Stimulated activated CD4-positive, alpha-beta T cell treated with anti-CD3 and anti-CD28 coated beads, Interleukin-12 subunit alpha, Interleukin-12 subunit beta, amount 100 ng/mL, for 4 hours (primary cell): Measurements from ENCODE around the gene ANKRD30A.
"Not testable (repeated sequence)": the region's sequence is repeated elsewhere in the genome, so short reads cannot be mapped to it uniquely, and the experiment has no call there.

Source experiments
- DNase-seq: peaks from one replicate; pipeline ENCODE4 v3.0.0-alpha.2; 2020

ANKRD30A gene, protein sequence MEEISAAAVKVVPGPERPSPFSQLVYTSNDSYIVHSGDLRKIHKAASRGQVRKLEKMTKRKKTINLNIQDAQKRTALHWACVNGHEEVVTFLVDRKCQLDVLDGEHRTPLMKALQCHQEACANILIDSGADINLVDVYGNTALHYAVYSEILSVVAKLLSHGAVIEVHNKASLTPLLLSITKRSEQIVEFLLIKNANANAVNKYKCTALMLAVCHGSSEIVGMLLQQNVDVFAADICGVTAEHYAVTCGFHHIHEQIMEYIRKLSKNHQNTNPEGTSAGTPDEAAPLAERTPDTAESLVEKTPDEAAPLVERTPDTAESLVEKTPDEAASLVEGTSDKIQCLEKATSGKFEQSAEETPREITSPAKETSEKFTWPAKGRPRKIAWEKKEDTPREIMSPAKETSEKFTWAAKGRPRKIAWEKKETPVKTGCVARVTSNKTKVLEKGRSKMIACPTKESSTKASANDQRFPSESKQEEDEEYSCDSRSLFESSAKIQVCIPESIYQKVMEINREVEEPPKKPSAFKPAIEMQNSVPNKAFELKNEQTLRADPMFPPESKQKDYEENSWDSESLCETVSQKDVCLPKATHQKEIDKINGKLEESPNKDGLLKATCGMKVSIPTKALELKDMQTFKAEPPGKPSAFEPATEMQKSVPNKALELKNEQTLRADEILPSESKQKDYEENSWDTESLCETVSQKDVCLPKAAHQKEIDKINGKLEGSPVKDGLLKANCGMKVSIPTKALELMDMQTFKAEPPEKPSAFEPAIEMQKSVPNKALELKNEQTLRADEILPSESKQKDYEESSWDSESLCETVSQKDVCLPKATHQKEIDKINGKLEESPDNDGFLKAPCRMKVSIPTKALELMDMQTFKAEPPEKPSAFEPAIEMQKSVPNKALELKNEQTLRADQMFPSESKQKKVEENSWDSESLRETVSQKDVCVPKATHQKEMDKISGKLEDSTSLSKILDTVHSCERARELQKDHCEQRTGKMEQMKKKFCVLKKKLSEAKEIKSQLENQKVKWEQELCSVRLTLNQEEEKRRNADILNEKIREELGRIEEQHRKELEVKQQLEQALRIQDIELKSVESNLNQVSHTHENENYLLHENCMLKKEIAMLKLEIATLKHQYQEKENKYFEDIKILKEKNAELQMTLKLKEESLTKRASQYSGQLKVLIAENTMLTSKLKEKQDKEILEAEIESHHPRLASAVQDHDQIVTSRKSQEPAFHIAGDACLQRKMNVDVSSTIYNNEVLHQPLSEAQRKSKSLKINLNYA (N-terminal part only)

DNA sequence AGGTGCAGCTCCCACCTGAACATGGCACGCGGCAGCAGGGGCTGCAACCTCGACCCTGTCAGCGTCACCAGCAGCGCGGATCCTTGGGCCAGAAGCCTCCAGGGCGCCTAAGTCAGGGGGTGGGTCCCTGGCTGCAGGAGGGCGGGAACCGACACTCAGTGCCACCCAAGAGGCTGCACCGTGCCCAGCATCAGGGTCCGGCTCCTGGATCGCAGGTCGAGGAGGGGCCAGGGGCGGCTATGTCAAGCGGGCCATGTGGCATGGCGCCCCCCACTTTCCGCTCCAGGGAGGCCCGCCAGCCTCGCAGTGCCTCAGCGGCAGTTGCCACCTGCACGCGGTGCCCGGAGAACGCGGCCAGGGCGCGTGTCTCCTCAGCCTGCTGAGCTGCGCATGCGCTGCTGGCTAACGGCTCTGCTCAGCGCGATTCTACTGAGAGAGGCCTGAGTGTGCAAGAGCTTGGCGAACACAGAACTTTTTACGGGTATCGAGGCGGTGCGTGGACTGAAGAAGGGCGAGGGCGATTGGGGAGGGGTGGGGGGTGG is at the start of gene ANKRD30A:
ANKRD30A (plus strand) TSS at position 408 of the 542 bp plus-strand sequence. CDS start 190 bp downstream, outside the sequence.
- no peak for DNase-seq

DNA sequence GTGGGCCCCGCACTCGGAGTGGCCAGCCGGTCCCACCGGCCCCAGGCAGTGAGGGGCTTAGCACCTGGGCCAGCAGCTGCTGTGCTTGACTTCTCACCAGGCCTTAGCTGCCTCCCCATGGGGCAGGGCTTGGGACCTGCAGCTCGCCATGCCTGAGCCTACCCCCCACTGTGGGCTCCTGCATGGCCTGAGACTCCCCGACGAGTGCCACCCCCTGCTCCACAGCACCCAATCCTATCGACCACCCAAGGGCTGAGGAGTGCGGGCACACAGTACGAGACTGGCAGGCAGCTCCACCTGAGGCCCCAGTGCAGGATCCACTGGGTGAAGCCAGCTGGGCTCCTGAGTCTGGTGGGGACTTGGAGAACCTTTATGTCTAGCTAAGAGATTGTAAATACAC is 49.3 kb upstream of the ANKRD30A start:
- not testable (repeated sequence) for DNase-seq

DNA sequence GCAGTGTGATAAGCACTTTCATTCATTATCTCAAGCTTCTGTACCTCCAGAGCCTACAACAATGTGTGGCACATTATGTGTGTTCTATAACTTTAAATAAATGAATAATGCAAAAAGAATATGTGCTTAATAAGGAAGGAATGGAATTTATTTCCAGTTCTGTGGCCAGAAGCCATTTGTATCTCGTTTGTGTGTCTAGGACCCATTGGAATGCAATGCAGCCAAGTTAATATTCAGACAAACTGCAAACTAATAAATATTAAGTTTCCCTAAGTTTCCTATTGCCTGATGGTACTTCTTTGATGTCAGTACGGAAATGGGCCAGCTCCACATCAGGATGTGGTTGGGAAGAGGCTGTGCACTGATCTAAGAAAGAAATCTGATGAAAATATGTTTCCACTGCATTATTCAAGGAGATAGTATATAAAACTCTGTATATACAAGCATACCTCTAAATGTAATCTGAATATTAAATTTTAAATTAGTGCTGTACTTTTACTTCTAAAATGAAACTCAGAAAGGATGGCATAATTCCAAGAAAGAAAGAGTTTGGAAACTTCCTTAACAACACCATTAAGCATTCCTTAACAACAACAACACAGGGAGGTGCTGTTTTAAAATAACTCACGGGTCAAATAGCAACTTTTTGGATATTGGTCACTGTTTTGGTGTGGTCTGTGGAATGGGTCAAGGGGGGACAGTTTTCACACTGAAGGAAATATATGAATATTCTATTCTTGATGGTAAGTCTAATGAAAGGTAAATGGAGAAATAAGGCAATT is 29.4 kb upstream of the ANKRD30A start:
- DNase-seq = no peak

DNA sequence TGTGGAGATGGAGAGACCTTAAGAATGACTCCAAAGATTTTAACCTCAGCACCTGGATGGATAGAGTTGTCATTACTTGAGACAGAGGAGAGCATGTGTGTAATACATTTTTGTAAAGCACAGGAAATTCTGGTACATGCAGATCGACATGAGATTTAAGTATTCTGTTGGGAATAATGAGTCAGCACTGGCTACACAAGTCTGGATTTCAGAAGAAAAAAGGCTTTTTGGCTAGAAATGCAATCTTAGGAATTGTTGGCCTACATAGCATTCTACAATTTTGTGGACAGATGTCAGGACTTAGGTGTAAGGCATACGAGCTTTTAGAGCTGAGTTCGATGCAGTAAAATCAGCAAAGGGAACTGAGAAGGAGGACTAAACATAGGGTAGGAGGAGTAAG is 24.1 kb upstream of the ANKRD30A start:
- DNase-seq = no peak

DNA sequence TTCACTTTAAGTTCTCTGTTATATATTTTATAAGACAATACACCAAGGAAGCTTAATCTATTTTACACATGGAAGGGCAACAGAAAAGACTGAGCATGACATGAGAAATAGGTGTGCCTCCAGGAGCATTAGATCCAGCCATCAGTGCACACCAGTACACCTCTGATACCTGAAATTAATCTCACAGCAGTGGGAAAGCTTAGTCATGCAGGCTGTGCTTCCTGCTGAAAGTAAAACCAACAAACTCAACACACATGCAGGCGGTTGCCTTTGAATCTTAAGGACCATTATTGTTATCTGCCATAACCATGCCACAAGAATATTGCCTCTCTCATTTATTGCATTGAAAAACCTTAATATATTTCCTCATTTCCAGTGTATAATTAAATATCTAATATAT is 16.4 kb upstream of the ANKRD30A start:
- DNase-seq = no peak

DNA sequence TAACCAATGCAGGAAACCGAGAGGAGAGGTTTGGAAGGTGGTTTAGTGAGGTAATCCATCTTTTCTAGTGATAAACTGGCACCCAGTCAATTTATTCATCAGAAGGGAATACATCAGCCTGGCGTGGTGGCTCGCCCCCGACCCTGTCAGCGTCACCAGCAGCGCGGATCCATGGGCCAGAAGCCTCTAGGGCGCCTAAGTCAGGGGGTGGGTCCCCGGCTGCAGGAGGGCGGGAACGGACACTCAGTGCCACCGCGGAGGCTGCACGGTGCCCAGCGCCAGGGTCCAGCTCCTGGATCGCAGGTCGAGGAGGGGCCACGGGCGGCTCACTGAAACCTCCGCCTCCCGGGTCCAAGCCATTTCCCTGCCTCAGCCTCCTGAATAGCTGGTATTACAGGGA is 866 bp upstream of the ANKRD30A start:
- DNase-seq = no peak

DNA sequence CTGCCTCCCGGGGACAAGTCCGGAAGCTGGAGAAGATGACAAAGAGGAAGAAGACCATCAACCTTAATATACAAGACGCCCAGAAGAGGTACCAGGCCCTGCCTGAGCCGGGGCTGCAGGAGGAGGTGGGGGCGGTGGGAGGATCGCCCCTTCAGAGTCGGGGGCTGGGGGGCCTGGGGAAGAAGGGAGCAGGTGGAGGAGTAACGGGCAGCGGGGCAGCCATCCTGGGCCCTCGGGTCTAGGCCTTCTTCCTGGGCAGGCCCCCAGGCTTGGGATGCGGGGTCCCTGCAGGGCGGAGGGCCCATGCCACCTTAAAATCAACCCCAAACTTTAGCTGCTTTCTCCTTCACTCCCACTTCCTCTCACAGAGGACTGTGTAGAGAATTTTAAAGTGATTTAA is 523 bp downstream of the ANKRD30A start:
- DNase-seq = no peak

DNA sequence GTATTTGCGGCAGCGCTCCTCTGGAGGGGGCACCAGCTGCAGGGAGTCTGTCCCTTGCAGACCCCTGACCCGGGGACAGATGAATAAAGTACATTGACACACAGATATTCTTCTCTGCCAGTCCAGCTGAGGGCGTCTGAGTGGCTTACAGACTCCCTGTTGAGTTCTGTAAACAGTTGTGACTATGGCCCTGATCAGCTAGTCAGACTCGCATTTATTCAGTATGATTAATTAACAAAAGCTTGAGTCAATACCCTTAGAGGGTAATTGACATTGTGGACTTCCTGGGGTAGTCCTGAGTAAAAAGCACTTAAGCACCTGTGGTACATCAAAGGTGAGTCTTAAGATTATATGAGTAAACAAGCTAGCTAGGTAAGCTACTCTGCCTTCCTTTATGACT is 21.0 kb downstream of the ANKRD30A start:
- no peak for DNase-seq

DNA sequence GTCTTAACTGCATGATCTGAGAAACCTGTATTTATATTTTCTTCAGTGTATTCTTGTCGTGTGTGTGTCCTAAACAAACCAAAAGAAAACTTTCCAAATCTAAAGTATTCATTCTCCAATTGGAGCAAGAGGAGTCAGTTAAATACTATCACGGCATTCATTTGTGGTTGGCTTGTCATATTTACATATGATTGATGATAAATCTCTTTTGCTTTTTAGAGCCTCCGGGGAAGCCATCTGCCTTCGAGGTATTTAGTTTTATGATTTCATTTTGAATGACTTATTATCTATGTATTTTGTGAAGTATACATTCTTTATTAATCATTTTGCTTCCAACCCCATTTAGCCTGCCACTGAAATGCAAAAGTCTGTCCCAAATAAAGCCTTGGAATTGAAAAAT is 37.0 kb downstream of the ANKRD30A start:
- not testable (repeated sequence) for DNase-seq

DNA sequence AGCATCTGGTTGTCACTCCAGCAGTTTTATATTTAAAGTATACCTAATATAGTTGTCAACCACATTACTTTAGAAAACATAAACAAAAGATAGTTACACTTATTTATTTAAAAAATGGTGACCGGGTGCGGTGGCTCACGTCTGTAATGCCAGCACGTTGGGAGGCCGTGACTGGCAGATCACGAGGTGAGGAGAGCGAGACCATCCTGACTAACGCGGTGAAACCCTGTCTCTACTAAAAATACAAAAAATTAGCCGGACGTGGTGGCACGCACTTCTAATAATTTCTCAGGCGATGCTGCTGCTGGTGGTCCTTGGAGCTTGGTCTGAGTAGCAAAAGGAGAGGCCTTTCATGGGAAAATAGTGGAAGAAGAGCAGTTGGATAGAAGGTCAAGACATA is 46.5 kb downstream of the ANKRD30A start:
- DNase-seq = not testable (repeated sequence)

DNA sequence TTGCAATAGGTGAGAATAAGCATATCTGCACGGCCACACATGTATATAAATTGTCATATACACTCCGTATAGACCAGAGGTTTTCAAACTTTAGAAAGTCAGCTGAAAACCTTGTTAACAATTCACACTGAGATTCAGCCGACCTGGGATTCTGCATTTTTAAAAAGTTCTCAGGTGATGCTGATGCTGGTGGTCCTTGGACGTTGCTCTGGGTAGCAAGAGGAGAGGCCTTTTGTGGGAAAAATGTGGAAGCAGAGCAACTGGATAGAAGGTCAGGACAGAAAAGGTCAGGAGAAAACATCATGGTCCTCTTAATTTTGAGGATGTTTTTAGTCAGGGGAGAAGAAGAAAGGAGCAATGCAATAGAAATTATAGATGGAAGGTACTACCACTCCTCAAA is 52.9 kb downstream of the ANKRD30A start:
- not testable (repeated sequence) for DNase-seq

DNA sequence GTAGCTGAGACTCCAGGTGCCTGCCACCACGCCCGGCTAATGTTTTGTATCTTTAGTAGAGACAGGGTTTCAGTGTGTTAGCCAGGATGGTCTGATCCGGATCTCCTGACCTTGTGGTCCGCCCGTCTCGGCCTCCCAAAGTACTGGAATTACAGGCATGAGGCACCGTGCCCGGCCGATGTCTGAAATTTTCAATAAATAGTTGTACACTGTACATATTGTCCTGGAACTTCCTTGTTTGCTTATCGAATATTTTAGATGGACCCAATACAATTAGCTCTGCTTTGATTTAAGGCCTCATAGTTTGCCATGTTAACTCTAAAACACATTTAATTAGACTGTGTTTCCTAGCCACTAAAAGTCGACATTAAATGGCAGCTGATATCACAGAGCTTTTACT is 57.3 kb downstream of the ANKRD30A start:
- DNase-seq = not testable (repeated sequence)

DNA sequence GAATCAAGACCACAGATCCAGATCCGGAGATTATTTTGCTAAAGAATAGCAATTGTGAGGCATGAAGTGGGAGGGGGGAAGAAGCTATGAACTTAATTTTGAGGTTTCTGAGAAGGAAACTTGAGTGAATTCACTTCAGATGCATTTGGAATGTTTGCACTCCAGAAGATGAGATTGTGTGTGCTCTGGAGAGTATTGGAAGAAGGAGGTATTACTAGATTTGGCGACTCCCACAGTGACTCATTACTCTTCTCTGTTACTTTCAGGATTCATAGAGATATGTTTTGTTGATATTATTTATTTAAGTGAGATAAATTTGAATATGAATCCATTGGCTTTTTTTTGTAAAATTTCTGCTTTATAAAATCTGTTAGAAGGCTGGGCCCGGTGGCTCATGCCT is 80.7 kb downstream of the ANKRD30A start:
- no peak for DNase-seq

DNA sequence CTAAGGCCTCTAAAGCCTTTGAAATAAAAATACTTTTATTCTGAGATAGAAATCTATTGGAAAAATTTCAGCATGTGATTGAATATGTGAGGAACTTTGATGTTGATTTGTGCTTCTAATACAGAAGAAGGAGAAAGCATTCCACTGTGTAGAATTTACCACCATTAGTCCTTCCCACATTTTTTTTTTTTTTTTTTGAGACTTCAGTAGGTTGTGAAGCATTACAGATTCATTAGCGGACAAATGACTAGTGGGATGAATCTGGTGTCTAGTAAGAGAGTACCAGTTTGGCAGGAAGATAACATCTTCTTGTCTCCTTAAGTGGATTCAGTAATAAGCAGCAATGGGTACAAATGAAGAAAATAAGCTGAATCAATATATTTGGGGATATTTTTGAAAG is 95.5 kb downstream of the ANKRD30A start:
- no peak for DNase-seq

DNA sequence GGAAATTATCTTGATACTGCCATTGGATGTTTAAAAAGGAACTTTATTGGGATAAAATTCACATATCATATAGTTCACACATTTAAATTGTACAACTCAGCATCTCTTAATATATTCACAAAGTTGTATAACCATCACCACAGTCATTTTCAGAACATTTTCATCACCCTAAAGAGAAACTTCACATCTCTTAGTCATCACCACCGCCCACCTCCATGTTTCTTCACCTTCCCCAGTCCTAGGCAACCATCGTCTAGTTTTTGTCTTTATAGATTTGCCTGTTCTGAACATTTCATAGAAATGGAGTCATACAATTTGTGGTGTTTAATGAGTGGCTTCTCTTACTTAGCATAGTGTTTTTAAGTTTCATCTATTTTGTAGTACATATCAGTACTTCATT is 96.6 kb downstream of the ANKRD30A start:
- DNase-seq = no peak

DNA sequence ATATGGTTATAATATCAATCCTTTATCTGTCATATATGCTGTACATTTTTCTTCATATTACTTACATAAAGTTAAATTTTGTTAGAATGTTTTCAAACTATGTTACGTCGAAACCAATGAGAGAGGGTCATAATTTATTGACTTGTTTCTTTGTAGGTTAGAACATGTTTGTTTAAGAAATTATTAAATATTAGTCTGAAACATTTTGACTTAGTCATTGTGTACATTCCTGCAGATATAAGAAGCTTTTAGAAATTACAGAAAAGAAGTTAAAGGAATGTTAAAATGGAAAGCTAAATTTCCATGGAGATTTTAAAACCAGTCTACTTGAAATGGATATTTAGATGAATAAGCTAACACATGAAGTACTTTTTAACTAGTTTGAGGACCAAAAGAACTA is 99.8 kb downstream of the ANKRD30A start:
- no peak for DNase-seq

DNA sequence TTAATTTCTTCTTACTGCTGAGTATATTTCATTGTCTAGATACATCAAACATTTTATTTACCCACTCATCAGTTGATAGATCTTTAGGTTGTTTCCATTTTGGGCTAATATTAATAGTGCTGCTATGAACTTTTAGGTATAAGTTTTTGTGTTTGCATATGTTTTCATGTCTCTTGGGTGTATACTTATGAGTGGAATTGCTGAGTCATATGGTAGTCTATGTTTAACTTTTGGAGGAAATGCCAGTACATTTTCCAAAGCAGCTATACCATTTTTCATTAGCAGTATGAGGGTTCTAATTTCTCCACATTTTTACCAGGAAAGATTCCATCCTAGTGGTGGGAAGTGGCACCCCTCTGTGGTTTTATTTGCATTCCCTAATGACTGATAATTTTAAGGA is 101.1 kb downstream of the ANKRD30A start:
- DNase-seq = no peak

DNA sequence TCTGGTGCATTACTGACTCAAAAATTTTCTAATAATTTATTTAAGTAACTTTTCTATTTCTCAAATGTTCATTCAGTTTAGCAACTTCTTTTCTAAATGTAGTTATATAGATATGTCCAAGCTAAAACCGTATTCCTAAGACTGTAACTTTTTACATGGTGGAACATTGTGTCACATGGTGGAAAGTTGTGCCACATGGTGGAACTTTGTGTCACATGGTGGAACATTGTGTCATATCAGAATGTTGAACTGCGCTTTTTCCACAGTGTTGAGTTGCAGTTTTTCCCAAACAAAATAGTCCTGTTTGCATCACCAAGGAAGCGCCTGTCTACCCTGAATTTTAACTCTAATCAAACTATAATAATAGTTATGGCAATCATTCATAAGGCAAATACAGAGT is 109.3 kb downstream of the ANKRD30A start:
- DNase-seq = no peak

DNA sequence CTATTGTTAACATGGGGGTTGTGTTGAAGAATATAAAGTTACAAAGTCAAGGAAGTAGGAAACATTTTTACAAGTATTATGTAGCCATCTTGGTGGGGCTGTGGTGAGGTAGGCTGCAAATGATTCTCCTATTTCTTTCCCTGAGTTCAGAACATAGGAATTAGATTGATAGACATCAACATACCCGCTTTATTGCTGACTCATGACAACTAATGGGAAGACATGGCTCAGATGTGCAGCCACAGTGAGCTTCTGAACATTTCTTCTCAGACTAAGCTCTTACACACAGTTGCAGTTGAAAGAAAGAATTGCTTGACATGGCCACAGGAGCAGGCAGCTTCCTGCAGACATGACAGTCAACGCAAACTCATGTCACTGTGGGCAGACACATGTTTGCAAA is 110.7 kb downstream of the ANKRD30A start:
- DNase-seq = no peak

DNA sequence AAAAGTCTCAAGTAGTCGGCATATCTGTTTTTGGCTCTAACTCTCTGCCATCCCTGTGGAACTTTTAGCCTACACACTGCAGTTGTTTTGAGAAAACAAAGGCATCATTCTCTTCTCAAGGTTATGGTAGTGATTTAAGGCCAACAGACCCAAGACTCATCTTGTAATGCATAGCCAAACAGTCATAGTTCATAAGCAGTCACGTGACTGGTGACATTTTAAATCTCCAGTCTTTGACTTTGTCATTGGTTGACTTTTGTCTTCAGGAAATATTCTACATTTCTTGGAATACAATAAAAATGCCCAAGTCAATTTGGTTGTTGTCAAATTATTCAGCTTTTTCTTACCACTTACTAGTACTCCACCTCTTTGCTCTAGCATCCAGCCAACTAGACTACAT is 114.8 kb downstream of the ANKRD30A start:
- no peak for DNase-seq

DNA sequence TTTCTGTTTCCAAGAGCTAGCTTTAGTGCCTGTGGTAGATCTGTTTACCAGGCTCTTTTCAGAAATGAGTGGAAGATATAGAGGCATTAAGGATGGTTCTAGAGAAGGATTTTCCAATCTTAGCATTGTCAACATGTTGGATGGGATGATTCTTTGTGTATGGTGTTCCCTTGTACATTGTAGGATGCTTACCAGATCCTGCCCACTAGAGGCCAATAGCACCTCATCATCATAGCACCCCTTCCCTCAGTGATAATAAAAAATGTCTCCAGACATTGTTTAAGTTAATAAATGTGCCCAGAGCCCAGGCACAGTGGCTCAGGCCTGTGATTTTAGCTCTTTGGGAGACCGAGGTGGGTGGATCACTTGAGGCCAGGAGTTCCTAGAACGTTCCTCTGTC is 121.2 kb downstream of the ANKRD30A start:
- no peak for DNase-seq

DNA sequence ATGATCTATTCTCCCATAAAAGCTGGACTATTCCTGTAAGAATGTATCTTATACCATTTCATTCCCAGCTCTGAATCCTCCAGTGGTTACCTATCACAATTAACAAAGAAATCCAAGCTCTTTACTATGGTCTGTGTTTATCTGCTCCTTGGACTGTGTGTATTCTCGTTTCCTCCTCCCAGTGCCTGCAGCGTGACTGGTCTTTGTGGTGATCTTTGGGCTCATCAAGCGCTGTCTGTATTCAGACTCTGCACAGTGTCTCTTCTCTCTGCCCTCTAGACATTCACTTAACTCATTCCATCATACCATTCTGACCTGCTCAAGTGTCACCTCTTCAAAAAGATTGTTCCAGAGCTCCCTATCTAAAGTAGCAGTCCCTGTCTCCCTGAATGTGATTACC is 130.4 kb downstream of the ANKRD30A start:
- DNase-seq = not testable (repeated sequence)
